ENCODE data around the gene IFITM10.

Gene IFITM10

DNA sequence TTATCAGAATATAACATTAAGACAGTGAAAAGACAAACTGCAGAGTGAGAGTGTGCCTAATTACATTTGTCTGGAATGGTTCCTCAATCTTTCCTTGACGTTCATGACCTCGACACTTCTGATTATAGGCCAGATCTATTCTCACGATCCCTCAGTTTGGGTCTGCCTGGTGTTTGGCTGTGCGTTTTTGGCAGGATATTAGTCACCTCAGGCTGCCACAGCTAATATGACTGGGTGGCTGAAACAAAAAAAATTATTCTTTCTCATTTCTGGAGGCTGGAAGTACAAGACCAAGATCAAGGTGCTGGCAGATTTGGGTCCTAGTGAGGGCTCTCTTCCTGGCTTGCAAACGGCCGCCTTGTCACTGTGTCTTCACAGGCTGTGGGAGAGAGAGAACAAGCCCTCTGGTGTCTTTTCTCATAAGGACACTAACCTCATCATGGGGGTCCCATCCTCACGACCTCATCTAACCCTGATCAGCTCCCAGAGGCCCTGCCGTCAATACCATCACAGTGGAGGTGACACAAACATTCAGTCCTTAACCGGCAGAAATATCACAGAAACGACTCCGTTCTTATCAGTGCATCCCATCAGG is 23.2 kb downstream of the IFITM10 start:
- H3K4me3 ChIP-seq (ENCODE audit: low read depth, low read length): no peak overlapping the region
- peaks cover 42% of the 10 kb centered on the region for H3K27me3 ChIP-seq (ENCODE audit: insufficient read depth, low read length)
- H3K36me3 ChIP-seq (ENCODE audit: insufficient read depth, low read length): no peaks in the 10 kb centered on the region
- no peak overlapping the region for H2AFZ ChIP-seq (ENCODE audit: low read length, unreplicated experiment)
- no peaks in the 10 kb centered on the region for H3K79me2 ChIP-seq (ENCODE audit: control insufficient read depth, insufficient read depth, low read length, unreplicated experiment)
- H3K4me1 ChIP-seq (ENCODE audit: control insufficient read depth, insufficient read depth, low read length, unreplicated experiment): no peaks in the 10 kb centered on the region
- H3K27ac ChIP-seq (ENCODE audit: low read depth, low read length): no peak overlapping the region

DNA sequence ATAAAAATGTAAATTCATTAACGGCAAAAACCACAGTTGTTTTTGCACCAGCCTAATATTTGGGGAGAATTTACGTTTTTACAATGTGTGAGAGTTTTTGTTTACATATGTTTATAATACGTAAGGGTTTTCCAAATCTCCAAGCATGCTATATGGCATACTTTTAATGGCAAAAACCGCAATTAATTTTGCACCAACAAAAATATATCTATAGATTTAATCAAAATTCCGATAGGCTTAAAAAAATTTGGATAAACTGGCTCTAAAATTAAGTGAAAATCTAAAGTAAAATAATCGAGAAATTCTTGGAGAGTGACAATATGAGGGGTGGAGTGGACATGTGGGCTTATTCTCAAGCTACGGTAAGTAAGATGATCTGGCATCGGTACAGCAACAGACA is 30.6 kb downstream of the IFITM10 start:
- peaks cover 40% of the 10 kb centered on the region for H3K27me3 ChIP-seq (ENCODE audit: insufficient read depth, low read length)
- no peaks in the 10 kb centered on the region for H3K4me1 ChIP-seq (ENCODE audit: control insufficient read depth, insufficient read depth, low read length, unreplicated experiment)
- H3K79me2 ChIP-seq (ENCODE audit: control insufficient read depth, insufficient read depth, low read length, unreplicated experiment): no peaks in the 10 kb centered on the region
- H3K4me3 ChIP-seq (ENCODE audit: low read depth, low read length): no peak overlapping the region
- no peak overlapping the region for H3K27ac ChIP-seq (ENCODE audit: low read depth, low read length)
- no peak overlapping the region for H2AFZ ChIP-seq (ENCODE audit: low read length, unreplicated experiment)
- no peaks in the 10 kb centered on the region for H3K36me3 ChIP-seq (ENCODE audit: insufficient read depth, low read length)

DNA sequence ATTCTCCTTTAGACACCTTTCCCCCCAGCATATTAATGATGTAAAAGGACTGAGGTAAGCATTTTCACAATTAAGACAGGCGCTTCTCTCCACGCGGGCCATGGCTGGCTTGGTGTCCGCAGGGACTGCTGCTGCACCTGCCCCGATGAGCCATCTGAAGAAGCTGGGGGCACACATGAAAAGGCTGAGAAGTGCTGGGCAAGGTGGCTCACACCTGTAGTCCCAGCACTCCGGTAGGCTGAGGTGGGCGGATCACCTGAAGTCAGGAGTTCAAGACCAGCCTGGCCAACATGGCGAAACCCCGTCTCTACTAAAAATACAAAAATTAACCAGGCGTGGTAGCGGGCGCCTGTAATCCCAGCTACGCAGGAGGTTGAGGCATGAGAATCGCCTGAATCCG is 32.1 kb downstream of the IFITM10 start:
- Histone ChIP-seq H3K27ac (ENCODE audit: low read depth, low read length) (no peak overlapping the region), H3K27me3 (ENCODE audit: insufficient read depth, low read length) (peaks cover 47% of the 10 kb centered on the region)

GRCh38 chr11:1717745-1718144 is 32.6 kb downstream of the IFITM10 start:
- H3K4me3 ChIP-seq (ENCODE audit: low read depth, low read length): no peak overlapping the region
- H3K79me2 ChIP-seq (ENCODE audit: control insufficient read depth, insufficient read depth, low read length, unreplicated experiment): no peaks in the 10 kb centered on the region
- no peak overlapping the region for H3K27ac ChIP-seq (ENCODE audit: low read depth, low read length)
- no peak overlapping the region for H2AFZ ChIP-seq (ENCODE audit: low read length, unreplicated experiment)
- H3K27me3 ChIP-seq (ENCODE audit: insufficient read depth, low read length): peaks cover 43% of the 10 kb centered on the region
- H3K36me3 ChIP-seq (ENCODE audit: insufficient read depth, low read length): no peaks in the 10 kb centered on the region
- no peaks in the 10 kb centered on the region for H3K4me1 ChIP-seq (ENCODE audit: control insufficient read depth, insufficient read depth, low read length, unreplicated experiment)

More for the DNA sequence above, 32.1 kb downstream of the IFITM10 start:
- no peak overlapping the region for H2AFZ ChIP-seq (ENCODE audit: low read length, unreplicated experiment)
- no peaks in the 10 kb centered on the region for H3K36me3 ChIP-seq (ENCODE audit: insufficient read depth, low read length)
- H3K4me3 ChIP-seq (ENCODE audit: low read depth, low read length): no peak overlapping the region
- H3K79me2 ChIP-seq (ENCODE audit: control insufficient read depth, insufficient read depth, low read length, unreplicated experiment): no peaks in the 10 kb centered on the region
- H3K4me1 ChIP-seq (ENCODE audit: control insufficient read depth, insufficient read depth, low read length, unreplicated experiment): no peaks in the 10 kb centered on the region

DNA sequence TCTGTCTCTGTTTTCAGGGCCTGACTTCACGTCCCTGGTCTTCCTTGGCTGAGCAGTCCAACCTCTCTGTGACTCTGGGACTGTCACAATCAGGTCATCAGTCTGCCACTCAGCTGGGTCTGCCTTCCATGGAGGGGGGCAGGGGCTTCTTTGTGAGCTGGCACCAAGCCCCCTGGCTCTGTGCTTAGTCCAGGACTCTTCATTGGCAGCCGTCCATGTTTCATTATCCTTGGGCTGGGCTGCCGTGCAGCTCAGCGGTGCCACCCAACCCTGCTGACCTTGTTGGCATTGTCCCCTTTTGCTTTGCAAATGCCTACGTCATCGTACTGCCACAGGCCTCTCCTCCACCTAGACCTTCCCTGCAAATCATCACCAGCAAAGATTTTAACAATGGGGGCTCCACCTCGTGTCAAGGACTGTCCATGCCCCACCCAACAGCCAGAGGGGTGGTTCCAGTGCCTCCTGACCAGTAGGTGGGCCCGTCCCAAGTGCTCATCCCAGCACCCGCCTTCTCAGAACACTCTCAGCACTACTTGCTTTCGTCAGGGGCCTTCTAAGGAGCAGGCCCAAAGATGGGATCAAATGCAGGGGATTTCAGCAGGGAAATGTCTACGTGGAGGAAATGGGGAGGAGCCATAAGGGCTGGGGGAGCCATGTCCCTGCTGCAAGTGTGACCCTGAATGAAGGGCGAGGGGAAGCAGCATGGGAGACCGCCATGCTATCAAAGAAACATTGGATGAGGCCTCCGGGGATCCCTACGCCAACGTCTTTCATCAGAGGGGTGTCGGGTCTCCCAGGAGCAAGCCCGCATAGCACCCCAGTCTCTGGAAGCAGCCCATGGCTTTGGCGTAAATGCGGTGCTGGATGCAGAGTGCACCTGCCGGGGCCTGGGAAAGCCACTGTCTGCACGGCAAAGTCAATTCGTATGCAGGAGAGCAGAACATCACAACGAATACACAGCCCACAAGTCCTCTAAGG is 35.2 kb downstream of the IFITM10 start:
- H3K27me3 ChIP-seq (ENCODE audit: insufficient read depth, low read length): peaks cover 41% of the 10 kb centered on the region
- no peaks in the 10 kb centered on the region for H3K79me2 ChIP-seq (ENCODE audit: control insufficient read depth, insufficient read depth, low read length, unreplicated experiment)
- H3K27ac ChIP-seq (ENCODE audit: low read depth, low read length): no peak overlapping the region
- no peaks in the 10 kb centered on the region for H3K4me1 ChIP-seq (ENCODE audit: control insufficient read depth, insufficient read depth, low read length, unreplicated experiment)
- H3K36me3 ChIP-seq (ENCODE audit: insufficient read depth, low read length): no peaks in the 10 kb centered on the region
- no peak overlapping the region for H2AFZ ChIP-seq (ENCODE audit: low read length, unreplicated experiment)
- H3K4me3 ChIP-seq (ENCODE audit: low read depth, low read length): no peak overlapping the region

GRCh38 chr11:1708716-1709115 is 41.7 kb downstream of the IFITM10 start:
- Histone ChIP-seq H3K27me3 (ENCODE audit: insufficient read depth, low read length) (peaks cover 44% of the 10 kb centered on the region), H3K79me2 (ENCODE audit: control insufficient read depth, insufficient read depth, low read length, unreplicated experiment) (no peaks in the 10 kb centered on the region), H3K27ac (ENCODE audit: low read depth, low read length) (no peak overlapping the region), H3K36me3 (ENCODE audit: insufficient read depth, low read length) (no peaks in the 10 kb centered on the region), H3K4me3 (ENCODE audit: low read depth, low read length) (no peak overlapping the region), H2AFZ (ENCODE audit: low read length, unreplicated experiment) (no peak overlapping the region), H3K4me1 (ENCODE audit: control insufficient read depth, insufficient read depth, low read length, unreplicated experiment) (no peaks in the 10 kb centered on the region)

DNA sequence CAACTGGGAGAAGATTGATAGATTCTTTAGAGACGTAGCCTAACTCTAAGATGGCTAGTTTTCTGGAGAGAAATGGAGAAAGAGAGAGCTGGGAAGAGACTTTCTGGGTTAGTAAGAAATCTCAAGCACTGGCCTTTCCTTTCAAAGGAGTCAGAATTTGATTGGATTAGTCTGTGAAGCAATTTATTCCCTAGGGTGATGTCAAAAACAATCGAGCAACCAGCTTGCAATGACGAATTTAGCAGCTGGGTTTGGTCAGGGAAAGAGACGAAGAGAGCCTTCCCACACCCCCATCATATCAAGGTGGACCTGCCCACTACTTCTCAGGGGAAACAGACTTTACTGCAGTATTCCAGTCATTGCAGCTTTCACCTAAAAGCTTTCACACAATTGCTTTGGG is 42.6 kb downstream of the IFITM10 start:
- no peak overlapping the region for H2AFZ ChIP-seq (ENCODE audit: low read length, unreplicated experiment)
- H3K4me1 ChIP-seq (ENCODE audit: control insufficient read depth, insufficient read depth, low read length, unreplicated experiment): no peaks in the 10 kb centered on the region
- no peaks in the 10 kb centered on the region for H3K36me3 ChIP-seq (ENCODE audit: insufficient read depth, low read length)
- H3K27ac ChIP-seq (ENCODE audit: low read depth, low read length): no peak overlapping the region
- no peaks in the 10 kb centered on the region for H3K79me2 ChIP-seq (ENCODE audit: control insufficient read depth, insufficient read depth, low read length, unreplicated experiment)
- peaks cover 48% of the 10 kb centered on the region for H3K27me3 ChIP-seq (ENCODE audit: insufficient read depth, low read length)
- no peak overlapping the region for H3K4me3 ChIP-seq (ENCODE audit: low read depth, low read length)

DNA sequence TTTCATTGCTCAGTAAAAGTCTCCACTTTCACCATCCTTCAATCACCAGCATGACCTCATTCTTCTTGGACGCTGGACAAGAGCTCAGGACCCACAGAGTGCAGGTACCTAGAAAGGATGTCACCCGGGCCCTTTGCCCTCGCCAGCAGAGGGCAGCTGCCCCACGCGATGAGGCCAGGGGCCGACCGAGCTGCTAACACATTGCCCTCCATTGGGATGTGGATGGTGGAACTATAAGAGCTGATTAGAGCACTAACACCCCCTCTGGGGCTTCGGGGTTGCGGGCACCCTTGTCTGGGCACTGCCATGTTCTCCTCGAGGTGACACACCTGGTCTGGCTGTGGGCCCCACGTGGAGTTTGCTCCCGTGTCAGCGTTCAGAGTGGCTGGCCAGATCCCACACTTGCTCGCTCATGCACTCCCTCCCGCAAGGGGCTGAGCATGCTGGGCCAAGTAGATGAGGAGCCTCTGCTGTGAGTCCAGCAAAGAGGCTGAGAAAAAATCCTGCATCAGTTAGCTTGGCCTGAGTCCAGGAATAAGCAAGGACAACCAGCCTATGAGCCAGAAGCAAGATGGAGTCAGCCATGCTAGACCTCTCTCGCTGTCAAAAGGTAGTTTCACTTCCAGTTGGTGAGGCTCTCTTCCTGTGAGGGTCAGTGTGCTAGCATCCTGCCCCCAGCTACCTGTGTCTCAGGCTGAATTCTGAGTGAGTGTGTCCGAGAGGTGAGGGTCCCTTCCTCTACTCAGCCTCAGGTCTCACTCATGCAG is 43.6 kb downstream of the IFITM10 start:
- no peak overlapping the region for H2AFZ ChIP-seq (ENCODE audit: low read length, unreplicated experiment)
- H3K36me3 ChIP-seq (ENCODE audit: insufficient read depth, low read length): no peaks in the 10 kb centered on the region
- no peak overlapping the region for H3K27ac ChIP-seq (ENCODE audit: low read depth, low read length)
- H3K79me2 ChIP-seq (ENCODE audit: control insufficient read depth, insufficient read depth, low read length, unreplicated experiment): no peaks in the 10 kb centered on the region
- H3K4me1 ChIP-seq (ENCODE audit: control insufficient read depth, insufficient read depth, low read length, unreplicated experiment): no peaks in the 10 kb centered on the region
- H3K4me3 ChIP-seq (ENCODE audit: low read depth, low read length): no peak overlapping the region
- peaks cover 48% of the 10 kb centered on the region for H3K27me3 ChIP-seq (ENCODE audit: insufficient read depth, low read length)

DNA sequence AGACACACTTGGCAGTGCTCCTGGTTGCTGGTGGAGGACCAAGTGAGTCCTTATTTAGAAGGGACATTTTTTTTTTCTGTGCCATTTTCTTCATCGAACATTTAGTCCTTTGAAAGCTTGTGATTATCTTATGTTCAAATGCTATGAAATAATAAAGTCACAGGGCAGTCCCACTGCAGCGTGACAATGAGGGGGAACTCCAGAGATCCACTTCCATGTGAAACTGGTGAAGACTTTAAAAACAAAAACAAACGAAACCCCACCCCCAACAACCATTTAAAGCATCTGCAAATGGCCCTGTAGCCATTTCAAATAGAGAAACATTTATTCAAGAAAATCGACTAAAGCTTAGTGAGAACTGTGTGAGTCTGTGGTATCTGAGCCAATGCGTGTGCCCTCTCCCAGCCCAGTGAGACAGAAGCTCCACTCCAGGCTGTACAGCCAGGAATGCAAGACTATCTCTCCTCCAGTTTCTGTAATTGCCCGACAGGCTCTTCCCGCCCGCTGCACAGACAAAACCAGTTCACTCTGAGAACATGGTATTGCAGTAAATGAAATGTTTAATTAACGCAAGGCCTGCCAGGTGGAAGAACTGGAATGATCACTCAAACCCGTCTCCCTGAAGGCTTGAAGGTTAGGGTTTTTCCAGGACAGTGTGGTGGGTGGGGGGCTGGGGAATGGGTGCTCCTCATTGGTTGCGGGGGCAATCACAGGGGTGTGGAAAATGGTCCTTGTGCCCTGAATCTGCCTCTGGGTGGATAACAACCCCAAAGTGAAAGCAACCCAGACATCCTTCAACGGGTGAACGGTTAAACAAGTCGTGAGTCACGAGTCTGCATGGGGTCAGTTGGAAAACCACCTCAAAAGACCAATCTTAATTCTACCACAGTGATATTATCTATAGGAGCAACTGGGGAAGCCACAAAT is 45.0 kb downstream of the IFITM10 start:
- no peaks in the 10 kb centered on the region for H3K36me3 ChIP-seq (ENCODE audit: insufficient read depth, low read length)
- no peak overlapping the region for H2AFZ ChIP-seq (ENCODE audit: low read length, unreplicated experiment)

DNA sequence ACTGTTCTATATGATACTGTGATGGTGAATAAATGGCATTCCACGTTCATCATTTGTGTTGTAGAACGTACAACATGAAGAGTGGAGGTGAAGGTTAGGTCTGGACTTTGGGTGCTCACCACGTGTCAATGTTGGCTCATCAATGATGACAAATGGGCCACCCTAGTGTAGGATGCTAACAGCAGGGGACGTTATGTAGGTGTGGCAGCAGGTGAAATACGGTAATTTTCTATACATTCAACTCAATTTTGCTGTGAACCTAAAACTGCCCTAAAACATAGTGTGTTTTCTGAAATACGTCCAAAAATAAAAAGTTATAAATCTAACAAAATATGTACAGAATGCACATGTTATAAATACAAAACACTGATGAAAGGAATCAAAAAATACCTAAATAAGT is 47.2 kb downstream of the IFITM10 start:
- no peaks in the 10 kb centered on the region for H3K36me3 ChIP-seq (ENCODE audit: insufficient read depth, low read length)
- H3K27ac ChIP-seq (ENCODE audit: low read depth, low read length): no peak overlapping the region
- H2AFZ ChIP-seq (ENCODE audit: low read length, unreplicated experiment): no peak overlapping the region
- H3K79me2 ChIP-seq (ENCODE audit: control insufficient read depth, insufficient read depth, low read length, unreplicated experiment): no peaks in the 10 kb centered on the region
- H3K4me3 ChIP-seq (ENCODE audit: low read depth, low read length): no peak overlapping the region
- H3K27me3 ChIP-seq (ENCODE audit: insufficient read depth, low read length): peaks cover 33% of the 10 kb centered on the region; the same call in 1 of the 2 replicates
- no peaks in the 10 kb centered on the region for H3K4me1 ChIP-seq (ENCODE audit: control insufficient read depth, insufficient read depth, low read length, unreplicated experiment)

More for the DNA sequence above, 45.0 kb downstream of the IFITM10 start:
- Histone ChIP-seq H3K79me2 (ENCODE audit: control insufficient read depth, insufficient read depth, low read length, unreplicated experiment) (no peaks in the 10 kb centered on the region), H3K4me1 (ENCODE audit: control insufficient read depth, insufficient read depth, low read length, unreplicated experiment) (no peaks in the 10 kb centered on the region), H3K4me3 (ENCODE audit: low read depth, low read length) (no peak overlapping the region), H3K27me3 (ENCODE audit: insufficient read depth, low read length) (peaks cover 46% of the 10 kb centered on the region; the same call in 1 of the 2 replicates), H3K27ac (ENCODE audit: low read depth, low read length) (no peak overlapping the region)
